NCI-H748 (cell line): ENCODE data around the gene CDKN2B.
A peak's percentile ranks its signal among the peaks of the same experiment; 100 is the strongest.

Experiments
- DNase-seq: peaks from one replicate; lab custom pipeline; 2025; ENCODE audit not compliant: unreplicated experiment; lab: John Stamatoyannopoulos, UW

CDKN2B gene

GRCh38 chr9:21995006-21995665, 14.0 kb downstream of the CDKN2B start:
- peak; percentile 94 for DNase-seq

- DNase-seq = peak; percentile 96
Measured at GRCh38 chr9:21994556-21995005, 14.5 kb downstream of the CDKN2B start, which contains the start of gene CDKN2B-AS1. CDKN2B-AS1 (plus strand) TSS chr9:21994791.

DNA sequence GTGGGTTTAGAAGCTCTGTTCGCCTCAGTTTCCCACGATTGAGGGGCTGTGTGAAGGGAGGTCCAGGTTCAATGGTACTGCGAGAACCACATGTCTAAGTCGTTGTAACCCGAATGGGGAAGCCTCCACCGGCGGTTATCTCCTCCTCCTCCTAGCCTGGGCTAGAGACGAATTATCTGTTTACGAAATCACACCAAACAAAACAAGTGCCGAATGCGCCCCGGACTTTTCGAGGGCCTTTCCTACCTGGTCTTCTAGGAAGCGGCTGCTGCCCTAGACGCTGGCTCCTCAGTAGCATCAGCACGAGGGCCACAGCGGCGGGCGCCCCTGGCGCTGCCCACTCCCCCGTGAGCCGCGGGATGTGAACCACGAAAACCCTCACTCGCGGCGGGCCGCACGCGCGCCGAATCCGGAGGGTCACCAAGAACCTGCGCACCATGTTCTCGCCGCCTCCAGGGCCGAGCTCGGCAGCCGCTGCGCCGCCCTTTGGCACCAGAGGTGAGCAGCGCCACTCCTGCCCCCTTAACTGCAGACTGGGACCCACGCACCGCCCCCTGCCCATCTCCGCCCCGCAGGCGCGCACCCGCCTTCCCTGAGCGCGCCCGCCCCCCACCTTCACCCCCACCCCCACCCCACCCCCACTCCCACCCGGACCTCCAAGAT, 15.1 kb downstream of the CDKN2B start, which contains the start of gene CDKN2A:
Gene CDKN2A (minus strand): TSS at position 500 of the 663 bp plus-strand sequence.
- peak; percentile 96 for DNase-seq

DNA sequence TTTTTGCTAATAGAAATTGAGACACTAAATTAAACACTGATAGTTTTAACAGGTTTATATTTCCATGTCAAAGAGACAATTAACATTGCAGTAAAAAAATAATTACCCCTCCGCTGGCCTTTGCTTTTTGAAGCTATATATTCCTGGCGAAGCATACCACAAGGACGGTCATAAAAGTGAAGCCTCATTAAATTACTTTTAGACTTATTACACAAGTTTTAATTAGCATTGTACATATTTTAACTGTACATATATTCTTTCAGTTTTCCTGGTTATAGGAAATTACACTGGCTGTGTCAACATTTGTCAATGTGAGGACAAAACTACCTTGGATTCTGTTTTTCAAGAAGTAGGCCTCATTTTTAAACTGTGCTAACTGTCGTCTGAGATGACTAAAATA, 16.1 kb downstream of the CDKN2B start:
- peak; percentile 27 for DNase-seq

DNA sequence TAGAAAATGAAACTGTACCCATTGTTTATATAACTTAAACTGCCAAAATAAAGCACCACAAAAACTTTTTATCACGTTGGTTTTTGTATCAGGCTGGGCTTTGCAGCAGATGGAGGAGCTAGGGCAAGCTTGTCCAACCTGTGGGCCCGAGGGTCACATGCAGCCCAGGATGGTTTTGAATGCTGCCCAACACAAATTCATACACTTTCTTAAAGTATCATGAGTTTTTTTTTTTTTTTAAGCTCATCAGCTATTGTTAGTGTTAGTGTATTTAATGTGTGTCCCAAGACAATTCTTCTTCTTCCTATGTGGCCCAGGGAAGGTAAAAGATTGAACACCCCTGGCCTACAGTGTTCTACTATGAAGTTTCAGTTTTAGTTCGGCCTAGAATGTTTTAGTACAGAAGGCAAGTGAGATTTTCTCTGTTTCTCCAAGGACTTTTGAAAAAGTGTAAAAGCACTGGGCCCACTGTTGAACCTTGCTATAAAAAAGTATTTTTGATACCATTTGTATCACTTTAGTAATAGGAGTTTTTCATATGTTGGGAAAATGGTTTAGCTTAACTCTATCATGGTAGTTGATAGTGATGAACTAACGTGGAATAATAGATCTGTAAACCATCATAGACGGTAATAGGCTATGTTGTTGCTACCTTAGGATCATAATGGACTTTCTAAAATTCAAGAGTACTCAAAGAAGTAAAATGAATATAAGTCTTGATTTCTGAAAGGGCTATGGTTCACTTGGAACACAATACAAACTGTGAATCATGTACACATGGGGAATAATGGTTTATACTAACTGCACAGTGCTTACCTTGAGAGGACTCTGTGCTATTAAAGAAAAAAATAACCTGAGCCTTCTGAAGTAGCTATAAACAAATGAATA, 17.8 kb downstream of the CDKN2B start:
- peak; percentile 18 for DNase-seq

DNA sequence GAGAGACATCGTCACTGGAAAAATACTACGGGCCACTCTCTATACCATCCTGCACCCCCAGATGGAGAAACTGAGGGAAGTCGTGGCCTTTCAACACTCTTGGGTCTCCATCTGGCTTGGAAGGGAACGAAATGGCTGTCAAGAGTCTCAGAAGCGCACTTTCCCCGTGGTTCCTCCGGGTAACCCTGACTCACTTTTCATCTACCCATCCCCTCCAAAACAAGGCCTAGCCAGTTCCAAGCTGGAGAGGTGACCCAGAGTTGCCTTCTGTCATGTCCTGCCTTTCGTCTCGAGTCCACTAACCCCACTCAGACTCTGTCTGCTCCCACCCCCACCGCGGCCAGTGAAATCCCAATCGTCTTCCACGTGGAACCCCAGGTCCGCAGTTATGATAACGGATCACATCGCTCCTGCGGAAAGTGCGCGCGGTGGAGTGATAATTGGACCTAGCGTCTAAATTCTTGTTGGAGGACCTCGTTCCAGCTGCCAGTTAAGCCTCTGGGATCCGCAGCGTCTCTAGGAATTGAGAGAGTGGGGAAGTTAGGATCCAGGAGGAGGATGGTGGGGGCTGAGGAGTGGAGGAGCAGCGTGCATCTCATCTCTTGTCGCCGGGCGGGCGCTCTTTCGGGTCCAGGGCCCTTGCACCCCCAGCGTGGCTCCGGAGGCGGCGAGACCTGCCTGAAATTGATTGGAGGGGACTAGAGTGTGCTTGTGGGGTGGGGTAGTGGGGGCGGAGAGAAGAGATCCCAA, 19.5 kb downstream of the CDKN2B start:
- DNase-seq = no peak

DNA sequence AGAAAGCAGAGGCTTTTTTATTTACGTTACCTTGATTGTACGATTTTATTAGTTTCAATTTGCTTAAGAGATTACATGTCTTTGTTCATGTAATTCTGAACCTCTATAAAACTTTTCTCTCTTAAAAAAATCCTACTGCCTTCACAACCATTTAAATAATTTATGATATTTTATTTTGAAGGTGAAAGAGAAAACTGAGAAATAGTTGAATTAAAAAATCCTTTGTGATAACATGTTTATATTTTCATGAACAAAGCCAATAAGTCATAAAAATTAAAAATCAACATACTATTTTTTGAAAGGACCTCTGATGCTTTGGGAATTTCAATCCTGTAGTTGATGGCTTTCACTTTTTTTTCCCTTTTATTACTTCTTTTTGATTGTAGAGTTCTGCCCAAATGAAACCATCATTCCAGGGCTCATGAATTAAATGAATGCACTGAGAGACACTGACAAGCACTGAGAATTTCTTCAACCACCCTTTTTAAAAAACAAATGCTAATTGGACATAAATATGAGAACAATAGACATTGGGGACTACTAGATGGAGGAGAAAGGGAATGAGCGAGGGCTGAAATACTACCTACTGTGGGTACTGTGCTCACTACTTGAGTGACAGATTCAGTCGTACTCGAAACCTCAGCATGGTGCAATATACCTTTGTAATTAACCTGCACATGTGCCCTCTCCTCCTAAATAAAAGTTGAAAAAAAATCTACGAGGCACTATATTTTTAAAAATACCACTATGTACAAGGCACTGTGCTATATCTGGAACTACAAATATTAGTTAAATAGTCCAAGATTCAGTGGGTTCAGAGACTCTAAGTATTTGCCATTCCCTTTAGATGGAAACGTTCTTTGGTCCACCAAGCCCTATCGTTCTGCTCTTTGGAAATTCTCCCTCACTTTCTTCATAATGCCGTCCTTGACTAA, 20.8 kb downstream of the CDKN2B start:
- peak; percentile 45 for DNase-seq

DNA sequence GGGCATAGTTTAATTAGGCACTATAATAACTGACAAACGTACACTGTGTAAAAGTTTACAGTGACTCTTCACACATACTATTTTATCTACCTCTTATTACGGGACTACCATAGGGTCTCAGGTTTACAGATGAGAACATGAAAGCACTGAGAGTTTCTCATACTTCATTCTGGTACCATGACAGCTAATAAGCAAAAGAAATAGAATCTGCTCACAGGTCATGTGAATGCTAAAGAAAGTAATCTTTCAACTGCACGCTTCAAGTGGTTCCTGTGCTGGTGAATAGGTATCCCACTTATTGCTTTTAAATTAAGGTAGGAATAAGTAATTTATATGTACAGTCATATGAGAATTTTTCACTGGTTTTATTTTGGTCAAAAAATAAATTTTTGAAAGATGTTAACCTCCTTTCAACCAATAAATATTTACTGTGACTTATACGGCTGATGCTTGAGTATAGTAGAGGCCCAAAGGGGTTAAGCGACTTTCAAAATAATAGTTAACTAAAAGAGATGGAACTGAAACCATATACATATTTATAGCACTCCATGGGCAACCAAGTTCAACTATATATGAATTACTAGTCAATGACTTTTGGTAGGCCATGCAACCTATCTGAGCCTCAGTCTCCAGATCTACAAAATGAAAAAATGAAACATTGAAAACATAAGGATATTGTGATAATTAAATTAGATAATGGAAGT, 23.0 kb downstream of the CDKN2B start:
- no peak for DNase-seq

GRCh38 chr9:21984101-21984500, 25.0 kb downstream of the CDKN2B start:
- DNase-seq = no peak

DNA sequence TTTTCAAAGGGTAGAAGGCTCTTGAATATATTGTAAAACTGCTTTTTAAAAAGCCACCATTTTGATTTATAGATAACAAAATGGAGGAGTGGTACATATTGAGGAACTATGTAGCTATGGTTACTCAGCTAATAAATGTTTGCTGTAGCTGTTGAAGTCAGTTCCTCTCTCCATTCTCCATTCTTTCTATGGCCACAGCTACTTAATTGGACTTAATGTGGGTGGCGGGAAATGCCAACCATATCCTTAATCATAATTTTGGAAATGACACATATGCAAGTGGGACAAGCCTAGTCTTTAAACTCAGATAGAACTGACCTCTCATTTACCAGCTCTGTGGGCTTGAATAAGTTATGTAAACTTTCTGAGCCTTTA, 25.6 kb downstream of the CDKN2B start:
- DNase-seq = peak; percentile 61

DNA sequence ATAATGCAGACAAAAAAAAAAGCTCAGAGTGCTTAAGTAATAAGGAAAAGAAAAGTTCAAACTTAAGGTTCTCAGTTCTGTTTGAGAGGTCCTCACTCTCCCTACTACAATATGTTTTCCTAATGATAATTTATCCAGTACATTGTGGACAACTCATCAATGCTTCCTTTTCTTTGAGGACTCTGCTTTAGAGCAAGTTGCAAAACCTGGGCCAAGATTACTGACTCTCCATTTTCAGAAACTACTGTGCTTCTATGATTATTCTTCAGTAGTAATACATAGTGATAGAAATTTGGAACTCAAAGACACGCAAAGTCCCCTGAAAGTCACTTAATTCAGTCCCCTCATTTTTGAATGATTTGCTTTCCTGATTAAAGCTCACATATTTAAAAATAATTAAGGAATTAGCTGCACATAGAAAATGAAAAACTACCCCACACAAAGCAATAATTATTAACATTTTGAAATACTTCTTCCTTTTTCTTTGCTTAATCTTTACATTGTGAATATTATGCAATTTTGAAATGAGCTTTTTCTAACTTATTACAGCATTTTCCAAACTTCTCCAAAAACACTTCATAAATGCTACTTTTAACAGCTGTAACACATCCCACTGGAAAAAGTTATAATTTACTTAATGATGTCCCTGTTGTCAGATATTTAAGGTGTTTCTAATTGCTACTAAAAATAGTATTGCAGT, 26.1 kb downstream of the CDKN2B start:
- DNase-seq = no peak

- no peak for DNase-seq
Measured at GRCh38 chr9:21982391-21982790, 26.7 kb downstream of the CDKN2B start.

DNA sequence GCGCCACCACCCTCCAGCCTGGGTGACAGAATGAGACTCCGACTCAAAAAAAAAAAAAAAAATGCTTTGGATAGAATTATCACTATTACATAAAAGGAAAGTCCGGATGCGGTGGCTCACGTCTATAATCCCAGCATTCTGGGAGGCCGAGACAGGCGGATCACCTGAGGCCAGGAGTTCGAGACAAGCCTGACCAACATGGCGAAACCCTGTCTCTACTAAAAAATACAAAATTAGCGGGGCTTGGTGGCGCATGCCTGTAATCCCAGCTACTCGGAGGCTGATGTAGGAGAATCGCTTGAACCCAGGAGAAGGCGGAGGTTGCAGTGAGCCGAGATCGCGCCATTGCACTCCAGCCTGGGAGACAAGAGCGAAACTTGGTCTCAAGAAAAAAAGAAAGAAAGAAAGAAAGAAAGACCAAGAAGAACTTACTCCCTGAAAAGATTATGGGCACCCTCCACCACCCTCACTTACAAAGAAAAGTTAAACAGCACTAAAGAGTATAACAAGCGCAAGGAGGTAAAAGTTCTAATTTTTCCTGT, 32.7 kb downstream of the CDKN2B start:
- no peak for DNase-seq

GRCh38 chr9:21974722-21975409, 34.2 kb downstream of the CDKN2B start:
- DNase-seq = peak; percentile 95

- DNase-seq = peak; percentile 87
Measured at GRCh38 chr9:21974343-21974721, 34.8 kb downstream of the CDKN2B start.

GRCh38 chr9:21972361-21972760, 36.7 kb downstream of the CDKN2B start:
- no peak for DNase-seq

DNA sequence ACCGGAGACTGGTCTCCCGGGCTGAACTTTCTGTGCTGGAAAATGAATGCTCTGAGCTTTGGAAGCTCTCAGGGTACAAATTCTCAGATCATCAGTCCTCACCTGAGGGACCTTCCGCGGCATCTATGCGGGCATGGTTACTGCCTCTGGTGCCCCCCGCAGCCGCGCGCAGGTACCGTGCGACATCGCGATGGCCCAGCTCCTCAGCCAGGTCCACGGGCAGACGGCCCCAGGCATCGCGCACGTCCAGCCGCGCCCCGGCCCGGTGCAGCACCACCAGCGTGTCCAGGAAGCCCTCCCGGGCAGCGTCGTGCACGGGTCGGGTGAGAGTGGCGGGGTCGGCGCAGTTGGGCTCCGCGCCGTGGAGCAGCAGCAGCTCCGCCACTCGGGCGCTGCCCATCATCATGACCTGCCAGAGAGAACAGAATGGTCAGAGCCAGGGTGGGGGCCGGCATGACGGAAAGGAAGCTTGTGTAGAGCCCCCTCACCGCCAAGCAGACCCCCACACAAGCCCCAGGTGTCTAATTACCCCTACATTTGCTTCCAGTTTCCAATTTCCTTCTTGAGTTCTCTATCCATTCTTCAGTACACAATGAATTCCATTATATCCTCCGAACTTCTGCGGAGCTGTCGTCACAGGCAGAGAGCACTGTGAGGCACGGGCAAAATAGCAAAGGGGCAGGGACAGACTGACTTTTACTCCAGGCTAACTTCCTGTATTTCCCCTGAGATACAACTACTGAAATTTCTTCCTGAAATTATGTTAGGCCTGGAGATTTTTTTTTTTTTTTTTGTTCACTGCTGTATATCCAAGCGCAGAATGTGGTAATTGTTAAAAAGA, 38.1 kb downstream of the CDKN2B start:
- no peak for DNase-seq
